Measurements from ENCODE around the gene MLLT6.

The MLLT6 gene

DNA sequence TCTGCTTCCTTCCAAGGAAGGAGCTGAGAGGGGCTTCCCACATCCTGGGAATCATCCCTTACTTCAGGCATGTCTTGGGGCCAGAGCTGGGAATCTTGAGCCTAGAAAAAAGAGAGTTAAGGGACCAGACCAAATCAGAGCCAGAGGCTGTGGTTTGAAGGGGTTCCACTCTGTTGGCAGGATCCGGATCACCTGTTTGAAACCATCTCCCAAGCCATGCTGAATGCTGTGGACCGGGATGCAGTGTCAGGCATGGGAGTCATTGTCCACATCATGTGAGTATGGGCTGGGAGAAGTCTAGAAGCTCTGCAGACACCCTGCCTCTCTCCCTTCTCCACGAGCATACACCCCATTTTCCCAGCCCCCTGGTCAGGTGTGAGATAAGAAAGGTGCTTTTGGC is 57.2 kb downstream of the MLLT6 start:
- TF ChIP-seq, protein P1, sequence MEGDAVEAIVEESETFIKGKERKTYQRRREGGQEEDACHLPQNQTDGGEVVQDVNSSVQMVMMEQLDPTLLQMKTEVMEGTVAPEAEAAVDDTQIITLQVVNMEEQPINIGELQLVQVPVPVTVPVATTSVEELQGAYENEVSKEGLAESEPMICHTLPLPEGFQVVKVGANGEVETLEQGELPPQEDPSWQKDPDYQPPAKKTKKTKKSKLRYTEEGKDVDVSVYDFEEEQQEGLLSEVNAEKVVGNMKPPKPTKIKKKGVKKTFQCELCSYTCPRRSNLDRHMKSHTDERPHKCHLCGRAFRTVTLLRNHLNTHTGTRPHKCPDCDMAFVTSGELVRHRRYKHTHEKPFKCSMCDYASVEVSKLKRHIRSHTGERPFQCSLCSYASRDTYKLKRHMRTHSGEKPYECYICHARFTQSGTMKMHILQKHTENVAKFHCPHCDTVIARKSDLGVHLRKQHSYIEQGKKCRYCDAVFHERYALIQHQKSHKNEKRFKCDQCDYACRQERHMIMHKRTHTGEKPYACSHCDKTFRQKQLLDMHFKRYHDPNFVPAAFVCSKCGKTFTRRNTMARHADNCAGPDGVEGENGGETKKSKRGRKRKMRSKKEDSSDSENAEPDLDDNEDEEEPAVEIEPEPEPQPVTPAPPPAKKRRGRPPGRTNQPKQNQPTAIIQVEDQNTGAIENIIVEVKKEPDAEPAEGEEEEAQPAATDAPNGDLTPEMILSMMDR (IDR thresholded peaks at IDR 0.05; ENCODE audit: control insufficient read depth, insufficient read depth, low read depth, low read length, missing control alignments): no peak

DNA sequence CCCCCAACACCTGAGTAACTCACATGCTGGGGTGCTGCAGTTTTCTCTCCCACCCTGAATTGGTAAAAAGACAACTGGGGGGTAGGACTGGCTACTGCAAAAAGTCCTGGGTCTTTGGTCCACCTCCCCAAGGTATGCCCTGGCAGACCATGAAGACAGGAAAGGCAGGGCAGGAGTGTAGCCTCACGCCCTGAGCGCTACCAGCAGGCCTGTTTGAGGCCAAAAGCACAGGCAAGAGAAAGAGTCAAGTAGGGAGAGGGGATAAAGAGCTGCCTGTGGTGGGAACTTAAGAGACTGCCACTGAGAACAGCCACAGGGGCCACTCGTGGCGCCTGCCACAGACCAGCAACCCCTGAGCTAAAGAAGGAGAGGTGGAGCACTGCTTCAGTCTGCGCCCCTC is 61.3 kb downstream of the MLLT6 start:
- TF ChIP-seq, protein P1 (IDR thresholded peaks at IDR 0.05; ENCODE audit: control insufficient read depth, insufficient read depth, low read depth, low read length, missing control alignments): no peak
- no peak overlapping the region for H3K4me3 ChIP-seq (ENCODE audit: control insufficient read depth, low read depth, low read length)
- DNase-seq (ENCODE audit: low read depth): no peak

More for the DNA sequence above, 57.2 kb downstream of the MLLT6 start:
- no peak overlapping the region for H3K4me3 ChIP-seq (ENCODE audit: control insufficient read depth, low read depth, low read length)
- no peak for DNase-seq (ENCODE audit: low read depth)

DNA sequence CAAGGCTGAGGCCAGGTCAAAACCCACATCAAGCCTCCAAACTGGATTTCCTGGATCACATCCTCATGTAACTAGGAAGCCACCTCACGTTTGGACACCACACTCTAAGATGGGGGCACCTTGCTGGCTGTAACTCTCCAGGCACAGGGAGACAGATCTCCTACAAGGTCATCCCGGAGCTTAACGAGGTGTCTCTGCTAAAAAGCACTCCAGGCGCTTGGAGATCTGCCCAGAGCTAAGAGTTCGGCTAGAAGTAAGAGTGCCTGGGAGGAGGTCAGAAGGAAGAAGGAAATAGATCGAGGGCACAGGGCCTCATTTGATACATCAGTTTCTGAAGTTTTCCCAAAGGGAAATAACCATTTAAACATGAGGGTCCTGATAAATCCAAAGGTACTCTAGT is 63.3 kb downstream of the MLLT6 start:
- TF ChIP-seq, protein P1 (IDR thresholded peaks at IDR 0.05; ENCODE audit: control insufficient read depth, insufficient read depth, low read depth, low read length, missing control alignments): no peak
- DNase-seq (ENCODE audit: low read depth): no peak
- H3K4me3 ChIP-seq (ENCODE audit: control insufficient read depth, low read depth, low read length): no peak overlapping the region

DNA sequence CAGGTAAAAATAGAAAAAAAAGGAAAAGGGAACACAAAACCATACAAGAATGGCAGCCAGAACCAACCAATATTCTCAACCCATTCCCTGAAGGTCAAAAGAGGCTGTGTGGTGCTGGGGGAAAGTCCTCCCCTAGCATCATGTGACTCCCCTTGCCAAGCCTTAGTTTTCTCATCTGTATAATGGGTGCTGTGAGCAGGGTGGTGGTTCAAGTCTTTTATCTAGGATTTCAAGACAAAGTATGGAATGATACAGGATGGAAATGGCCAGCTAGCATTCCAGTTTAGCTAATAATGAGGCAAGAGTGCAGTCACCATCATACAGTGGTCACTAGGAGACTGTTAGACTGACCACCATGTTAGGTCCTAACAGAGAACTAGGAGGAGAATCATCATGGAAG is 68.2 kb downstream of the MLLT6 start:
- no peak for DNase-seq (ENCODE audit: low read depth)
- H3K4me3 ChIP-seq (ENCODE audit: control insufficient read depth, low read depth, low read length): no peak overlapping the region
- TF ChIP-seq, protein P1 (IDR thresholded peaks at IDR 0.05; ENCODE audit: control insufficient read depth, insufficient read depth, low read depth, low read length, missing control alignments): no peak

DNA sequence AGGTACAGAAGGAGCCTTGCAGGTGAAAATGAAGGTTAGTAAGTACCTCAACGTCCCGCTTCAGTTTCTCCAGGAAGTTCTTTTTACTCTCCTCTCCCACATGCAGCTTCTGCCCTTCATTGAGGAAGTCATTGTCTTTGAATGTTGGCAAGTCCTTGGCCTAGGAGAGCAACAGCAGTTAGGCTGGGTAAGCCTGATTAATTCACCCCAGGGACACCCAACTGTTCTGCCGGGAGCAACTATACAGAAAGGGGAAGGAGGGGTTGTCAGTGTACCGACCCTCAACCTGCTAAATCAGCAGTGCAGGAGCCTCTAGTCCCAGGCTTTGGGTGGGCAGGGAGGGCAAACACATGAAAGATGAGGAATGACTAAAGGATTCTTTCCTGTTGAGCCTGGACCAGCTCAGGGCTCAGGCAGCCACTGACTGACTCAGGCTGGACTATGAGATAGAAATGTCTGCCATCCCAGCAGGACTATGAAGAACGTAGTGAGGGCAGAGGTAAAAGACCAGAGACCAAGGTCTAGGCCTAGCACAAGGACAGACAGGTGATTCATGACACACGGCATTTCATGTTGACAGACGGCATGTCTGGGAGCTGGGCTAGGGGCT is 72.7 kb downstream of the MLLT6 start:
- TF ChIP-seq, protein P1 (IDR thresholded peaks at IDR 0.05; ENCODE audit: control insufficient read depth, insufficient read depth, low read depth, low read length, missing control alignments): no peak
- no peak for DNase-seq (ENCODE audit: low read depth)
- H3K4me3 ChIP-seq (ENCODE audit: control insufficient read depth, low read depth, low read length): no peak overlapping the region
